ENCODE measurements around the gene CLDN20. TPM values are rescaled to one million over a fixed set of nuclear protein-coding genes. Genes with fewer than 3 reads are reported as not detected.
"Not testable (repeated sequence)": the region's sequence is repeated elsewhere in the genome, so short reads cannot be mapped to it uniquely, and the experiment has no call there.

CLDN20 gene
- total RNA-seq, 2 experiments from 2014 or later, result not detected

DNA sequence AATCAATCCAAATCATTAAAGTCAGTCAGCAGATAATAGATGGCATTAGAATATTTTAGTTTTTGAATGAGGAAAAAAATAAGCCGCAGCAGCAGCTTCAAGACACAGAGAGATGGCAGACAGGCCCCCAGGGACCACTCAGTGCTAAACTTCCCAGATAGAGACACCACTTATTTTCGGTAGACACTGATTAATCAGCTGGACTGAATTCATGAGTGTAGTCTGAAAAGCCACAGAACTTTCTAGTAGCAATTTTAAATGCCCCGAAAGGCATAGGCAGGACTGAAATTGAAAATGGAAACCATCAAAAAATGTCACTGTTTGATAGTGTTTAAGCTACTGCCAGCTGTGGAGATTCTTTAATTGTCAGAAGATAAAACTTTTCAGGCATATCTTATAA lies 3.1 kb upstream of the CLDN20 start:
- Mint-ChIP-seq H3K4me1 (ENCODE audit: low read depth) (peaks cover 5% of the 10 kb centered on the region), H3K9me3 (no peaks in the 10 kb centered on the region), H3K27ac (no peak overlapping the region), H3K4me3 (no peak overlapping the region), H3K27me3 (ENCODE audit: low read depth) (no peaks in the 10 kb centered on the region), H3K36me3 (ENCODE audit: low read depth) (peaks cover 17% of the 10 kb centered on the region)
- intact Hi-C loops (cut with micrococcal nuclease), result no loop called here
- CTCF ChIA-PET, result no interaction called here
- DNase-seq, result no peak

DNA sequence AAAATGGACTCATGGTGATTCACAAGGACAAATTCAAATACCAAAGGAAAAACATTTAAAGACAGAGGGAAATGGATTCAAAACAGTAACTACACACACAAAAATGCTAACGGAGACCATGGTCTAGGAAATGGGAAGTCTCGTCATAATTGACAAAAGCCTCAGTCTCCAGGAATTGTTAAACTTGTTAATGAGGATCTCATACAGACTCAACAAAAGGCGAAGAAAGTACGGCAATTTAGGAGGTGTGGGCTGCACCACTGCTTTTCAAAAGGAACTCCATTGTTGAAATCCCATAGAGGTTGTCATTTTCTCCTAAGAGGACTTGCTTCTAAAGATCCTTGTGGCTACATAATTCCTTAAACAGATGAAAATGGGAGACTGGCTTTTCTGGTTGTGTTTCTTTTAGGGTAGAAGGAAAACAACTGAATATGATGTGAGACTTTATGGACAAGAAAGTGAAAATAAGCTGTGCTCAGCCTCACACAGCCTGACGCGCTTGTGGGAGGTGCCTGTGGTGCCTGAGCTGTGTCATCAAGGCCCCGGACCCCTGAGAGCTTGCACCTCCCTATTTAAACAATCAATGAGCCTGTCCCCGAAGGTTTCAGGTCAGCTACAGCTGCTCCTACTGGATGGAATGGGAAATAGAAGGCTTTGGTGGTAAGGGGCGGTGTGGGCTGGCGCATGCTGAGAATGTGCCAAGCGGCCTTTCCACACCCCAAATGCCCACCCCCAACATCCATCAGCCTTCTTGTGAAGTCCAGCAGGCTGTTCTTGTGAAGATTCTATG lies 2.5 kb upstream of the CLDN20 start:
- DNase-seq, result no peak
- H3K36me3 Mint-ChIP-seq (ENCODE audit: low read depth), result peaks cover 20% of the 10 kb centered on the region

GRCh38 chr6:155262655-155263054 lies 1.2 kb upstream of the CLDN20 start:
- intact Hi-C loops (cut with micrococcal nuclease), result no loop called here
- CTCF ChIA-PET, result no interaction called here
- H3K36me3 Mint-ChIP-seq (ENCODE audit: low read depth), result peaks cover 25% of the 10 kb centered on the region
- no peaks in the 10 kb centered on the region for H3K9me3 Mint-ChIP-seq
- peaks cover 5% of the 10 kb centered on the region for H3K4me1 Mint-ChIP-seq (ENCODE audit: low read depth)
- no peak for DNase-seq
- no peak overlapping the region for H3K4me3 Mint-ChIP-seq
- no peaks in the 10 kb centered on the region for H3K27me3 Mint-ChIP-seq (ENCODE audit: low read depth)
- no peak overlapping the region for H3K27ac Mint-ChIP-seq

More for the DNA sequence above, 2.5 kb upstream of the CLDN20 start:
- H3K27ac Mint-ChIP-seq, result no peak overlapping the region
- H3K4me3 Mint-ChIP-seq, result no peak overlapping the region
- CTCF ChIA-PET, result no interaction called here
- no peaks in the 10 kb centered on the region for H3K9me3 Mint-ChIP-seq
- no peaks in the 10 kb centered on the region for H3K27me3 Mint-ChIP-seq (ENCODE audit: low read depth)
- H3K4me1 Mint-ChIP-seq (ENCODE audit: low read depth), result peaks cover 5% of the 10 kb centered on the region
- intact Hi-C loops (cut with micrococcal nuclease), result no loop called here

- no peak overlapping the region for H3K27ac Mint-ChIP-seq
These were observed 994 bp downstream of the CLDN20 start for GRCh38 chr6:155264693-155265320.

DNA sequence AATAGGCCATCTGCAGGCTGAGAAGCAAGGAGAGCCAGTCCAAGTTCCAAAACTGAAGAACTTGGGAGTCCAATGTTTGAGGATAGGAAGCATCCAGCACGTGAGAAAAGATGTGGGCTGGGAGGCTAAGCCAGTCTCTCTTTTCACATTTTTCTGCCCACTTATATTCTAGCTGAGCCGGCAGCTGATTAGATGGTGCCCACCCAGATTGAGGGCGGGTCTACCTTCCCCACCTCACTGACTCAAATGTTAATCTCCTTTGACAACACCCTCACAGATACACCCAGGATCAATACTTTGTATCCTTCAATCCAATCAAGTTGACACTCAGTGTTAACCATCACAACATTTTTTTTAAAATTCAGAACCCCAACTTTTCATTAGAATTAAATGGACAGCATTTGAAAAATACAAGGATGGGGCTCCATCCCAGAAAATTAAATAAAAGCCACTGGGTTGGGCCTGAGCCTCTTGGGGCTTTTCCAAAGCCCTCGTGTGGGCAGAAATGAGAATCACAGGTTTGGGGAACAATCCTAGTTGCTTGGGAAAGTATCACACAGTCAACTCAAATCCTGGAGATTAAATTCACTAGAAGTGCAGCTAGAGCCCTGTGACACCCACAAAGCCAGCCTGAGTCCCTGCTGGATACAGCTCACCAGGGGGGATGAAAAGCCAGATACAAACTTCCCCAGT lies 2.2 kb downstream of the CLDN20 start:
- Mint-ChIP-seq H3K36me3 (ENCODE audit: low read depth) (peaks cover 26% of the 10 kb centered on the region), H3K4me3 (no peak overlapping the region), H3K9me3 (no peaks in the 10 kb centered on the region), H3K27me3 (ENCODE audit: low read depth) (no peaks in the 10 kb centered on the region), H3K27ac (no peak overlapping the region), H3K4me1 (ENCODE audit: low read depth) (peaks cover 9% of the 10 kb centered on the region)
- CTCF ChIA-PET, result interaction anchor here (0.5 to 0.6 kb wide), 2 partner anchors 10 to 33 kb away, joined by 3 to 4 read pairs; no protein-coding TSS in a partner anchor
- intact Hi-C loops (cut with micrococcal nuclease), result loop anchor here (5.0 kb wide), 1 partner anchor 89 kb away; no protein-coding TSS in a partner anchor
- no peak for DNase-seq

More at GRCh38 chr6:155264693-155265320, 994 bp downstream of the CLDN20 start:
- Mint-ChIP-seq H3K9me3 (no peaks in the 10 kb centered on the region), H3K36me3 (ENCODE audit: low read depth) (peaks cover 25% of the 10 kb centered on the region), H3K4me1 (ENCODE audit: low read depth) (peaks cover 10% of the 10 kb centered on the region), H3K27me3 (ENCODE audit: low read depth) (no peaks in the 10 kb centered on the region), H3K4me3 (no peak overlapping the region)
- intact Hi-C loops (cut with micrococcal nuclease), result loop anchor here (5.0 kb wide), 1 partner anchor 88 kb away; no protein-coding TSS in a partner anchor
- no peak for DNase-seq
- CTCF ChIA-PET, result interaction anchor here (0.8 kb wide), 1 partner anchor 24 kb away, joined by 4 read pairs; no protein-coding TSS in a partner anchor

GRCh38 chr6:155267411-155267810 lies 3.6 kb downstream of the CLDN20 start:
- peaks cover 19% of the 10 kb centered on the region for H3K36me3 Mint-ChIP-seq (ENCODE audit: low read depth)
- no peaks in the 10 kb centered on the region for H3K27me3 Mint-ChIP-seq (ENCODE audit: low read depth)
- H3K4me3 Mint-ChIP-seq, result no peak overlapping the region
- DNase-seq, result no peak
- CTCF ChIA-PET, result interaction anchor here (0.7 to 1.1 kb wide), 4 partner anchors 10 to 90 kb away, joined by 3 to 4 read pairs (median 3); no protein-coding TSS in a partner anchor
- intact Hi-C loops (cut with micrococcal nuclease), result loop anchor here (5.0 kb wide), 1 partner anchor 90 kb away; no protein-coding TSS in a partner anchor
- H3K27ac Mint-ChIP-seq, result no peak overlapping the region
- H3K9me3 Mint-ChIP-seq, result no peaks in the 10 kb centered on the region
- peaks cover 5% of the 10 kb centered on the region for H3K4me1 Mint-ChIP-seq (ENCODE audit: low read depth)

GRCh38 chr6:155268088-155268867 lies 4.5 kb downstream of the CLDN20 start:
- DNase-seq, result peak; percentile 26
- H3K36me3 Mint-ChIP-seq (ENCODE audit: low read depth), result peaks cover 18% of the 10 kb centered on the region
- intact Hi-C loops (cut with micrococcal nuclease), result loop anchor here (5.0 kb wide), 1 partner anchor 91 kb away; no protein-coding TSS in a partner anchor
- H3K27me3 Mint-ChIP-seq (ENCODE audit: low read depth); H3K9me3 Mint-ChIP-seq; H3K4me1 Mint-ChIP-seq (ENCODE audit: low read depth); H3K4me3 Mint-ChIP-seq; H3K27ac Mint-ChIP-seq: not testable (repeated sequence)
- CTCF ChIA-PET, result interaction anchor here (0.6 to 2.8 kb wide), 9 partner anchors 10 to 498 kb away, joined by 3 to 11 read pairs (median 4); no protein-coding TSS in a partner anchor

DNA sequence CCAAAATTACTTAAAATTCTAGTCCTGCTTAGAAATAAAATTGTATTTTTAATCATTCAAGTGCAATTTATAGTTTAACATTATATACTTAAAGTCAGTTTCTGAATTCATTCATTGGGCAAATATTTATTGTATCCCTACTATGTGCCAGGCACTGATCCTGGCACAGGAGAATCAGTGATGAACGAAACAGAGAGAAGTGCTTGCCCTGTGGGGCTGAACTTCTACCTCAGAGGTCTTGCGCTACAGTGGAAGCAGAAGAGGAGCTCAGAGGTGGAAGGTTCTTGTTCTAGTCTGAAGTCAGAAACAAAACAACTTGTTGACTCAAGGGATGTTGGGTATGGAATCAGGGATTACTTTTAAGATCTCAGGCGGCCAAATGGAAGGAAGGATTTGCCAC lies 6.0 kb downstream of the CLDN20 start:
- CTCF ChIA-PET, result interaction anchor here (0.6 to 2.8 kb wide), 4 partner anchors 11 to 594 kb away, joined by 3 to 11 read pairs (median 3); no protein-coding TSS in a partner anchor
- intact Hi-C loops (cut with micrococcal nuclease), result loop anchor here (5.0 kb wide), 1 partner anchor 92 kb away; no protein-coding TSS in a partner anchor
- H3K27ac Mint-ChIP-seq, result no peak overlapping the region
- no peaks in the 10 kb centered on the region for H3K9me3 Mint-ChIP-seq
- H3K4me3 Mint-ChIP-seq, result no peak overlapping the region
- H3K36me3 Mint-ChIP-seq (ENCODE audit: low read depth), result peaks cover 22% of the 10 kb centered on the region
- H3K4me1 Mint-ChIP-seq (ENCODE audit: low read depth), result peaks cover 9% of the 10 kb centered on the region
- H3K27me3 Mint-ChIP-seq (ENCODE audit: low read depth), result no peaks in the 10 kb centered on the region
- no peak for DNase-seq

GRCh38 chr6:155270561-155271091 lies 6.8 kb downstream of the CLDN20 start:
- Mint-ChIP-seq H3K4me1 (ENCODE audit: low read depth) (peaks cover 9% of the 10 kb centered on the region), H3K27me3 (ENCODE audit: low read depth) (no peaks in the 10 kb centered on the region), H3K27ac (no peak overlapping the region), H3K36me3 (ENCODE audit: low read depth) (peaks cover 27% of the 10 kb centered on the region), H3K9me3 (no peaks in the 10 kb centered on the region), H3K4me3 (no peak overlapping the region)
- CTCF ChIA-PET, result interaction anchor here (0.5 to 2.8 kb wide), 4 partner anchors 12 to 595 kb away, joined by 3 to 11 read pairs (median 3); no protein-coding TSS in a partner anchor
- intact Hi-C loops (cut with micrococcal nuclease), result no loop called here
- no peak for DNase-seq

DNA sequence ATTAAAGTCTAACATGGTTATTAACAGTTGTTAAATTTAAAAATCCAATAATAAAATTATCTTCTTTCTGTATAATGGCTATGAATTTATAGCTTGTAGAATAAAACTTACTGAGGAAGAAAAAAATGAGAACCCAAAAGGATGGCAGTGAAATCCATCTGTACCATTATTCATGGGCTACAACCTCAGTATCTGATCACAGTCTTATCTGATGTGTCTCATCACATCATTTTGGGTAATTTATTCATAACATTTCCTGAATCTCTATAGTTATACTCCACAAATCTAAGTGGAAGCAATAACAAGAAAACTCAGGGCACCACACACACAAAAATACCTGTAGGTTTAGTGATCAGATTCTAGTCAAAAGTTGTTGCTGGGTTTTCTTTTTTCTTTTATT lies 7.3 kb downstream of the CLDN20 start:
- DNase-seq, result no peak
- Mint-ChIP-seq H3K36me3 (ENCODE audit: low read depth) (peaks cover 27% of the 10 kb centered on the region), H3K4me3 (no peak overlapping the region), H3K9me3 (no peaks in the 10 kb centered on the region), H3K4me1 (ENCODE audit: low read depth) (peaks cover 9% of the 10 kb centered on the region), H3K27me3 (ENCODE audit: low read depth) (no peaks in the 10 kb centered on the region), H3K27ac (no peak overlapping the region)
- intact Hi-C loops (cut with micrococcal nuclease), result no loop called here
- CTCF ChIA-PET, result interaction anchor here (0.5 to 2.8 kb wide), 2 partner anchors 93 to 97 kb away, joined by 3 to 11 read pairs; no protein-coding TSS in a partner anchor

Data from activated naive CD4-positive, alpha-beta T cell treated with anti-CD3 and anti-CD28 coated beads for 36 hours (primary cell).